ENCODE data around the gene FSIP1. TPM values are rescaled to one million over a fixed set of nuclear protein-coding genes. Genes with fewer than 3 reads are reported as not detected.

FSIP1 gene
- total and polyA plus RNA-seq, 8 donors, result 0.38 to 2.7 (median 0.83) TPM

DNA sequence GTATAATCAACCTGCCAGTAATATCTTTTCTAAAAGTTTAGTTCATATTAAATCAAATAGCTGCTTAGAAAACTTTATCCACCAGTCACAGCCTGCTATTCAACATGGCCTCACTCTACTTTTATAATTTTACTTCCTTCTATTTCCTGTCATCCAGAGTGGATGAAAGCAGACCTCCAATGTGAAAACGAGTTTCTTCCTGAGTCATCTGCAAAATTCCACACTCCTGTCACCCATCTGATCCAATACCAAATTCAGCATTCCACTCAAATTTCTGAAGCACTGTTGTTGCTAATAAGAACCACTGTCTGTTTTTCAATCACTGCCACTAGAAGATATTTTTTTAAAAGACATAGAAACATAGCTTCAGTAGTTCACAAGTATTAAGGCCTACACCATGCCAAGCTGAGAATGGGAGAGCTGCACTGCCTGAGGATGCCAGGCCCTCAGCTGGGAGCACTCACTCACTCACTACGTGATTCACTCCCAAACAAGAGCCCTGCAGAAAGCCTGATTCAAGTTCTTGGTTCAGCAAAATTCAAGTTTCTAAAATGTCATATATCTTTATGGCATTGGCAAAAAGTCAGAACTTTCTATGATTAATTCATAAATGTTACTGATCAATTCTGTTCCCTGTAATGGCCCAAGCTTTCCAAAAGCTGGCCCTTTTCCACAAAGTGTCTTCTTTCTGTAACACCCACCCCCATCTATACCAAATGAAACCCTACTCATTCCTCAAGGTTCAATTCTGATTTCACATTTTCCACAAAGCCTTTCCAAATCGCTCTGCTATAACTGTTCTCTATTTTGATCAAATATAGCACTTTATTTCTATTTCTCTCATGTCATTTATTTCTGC, 82.9 kb downstream of the FSIP1 start:
- H3K4me1 ChIP-seq, result no peaks in the 10 kb centered on the region
- H3K36me3 ChIP-seq, result no peaks in the 10 kb centered on the region
- H3K27me3 ChIP-seq, result no peaks in the 10 kb centered on the region
- no peaks in the 10 kb centered on the region for H3K9me3 ChIP-seq
- TF ChIP-seq, protein P1, sequence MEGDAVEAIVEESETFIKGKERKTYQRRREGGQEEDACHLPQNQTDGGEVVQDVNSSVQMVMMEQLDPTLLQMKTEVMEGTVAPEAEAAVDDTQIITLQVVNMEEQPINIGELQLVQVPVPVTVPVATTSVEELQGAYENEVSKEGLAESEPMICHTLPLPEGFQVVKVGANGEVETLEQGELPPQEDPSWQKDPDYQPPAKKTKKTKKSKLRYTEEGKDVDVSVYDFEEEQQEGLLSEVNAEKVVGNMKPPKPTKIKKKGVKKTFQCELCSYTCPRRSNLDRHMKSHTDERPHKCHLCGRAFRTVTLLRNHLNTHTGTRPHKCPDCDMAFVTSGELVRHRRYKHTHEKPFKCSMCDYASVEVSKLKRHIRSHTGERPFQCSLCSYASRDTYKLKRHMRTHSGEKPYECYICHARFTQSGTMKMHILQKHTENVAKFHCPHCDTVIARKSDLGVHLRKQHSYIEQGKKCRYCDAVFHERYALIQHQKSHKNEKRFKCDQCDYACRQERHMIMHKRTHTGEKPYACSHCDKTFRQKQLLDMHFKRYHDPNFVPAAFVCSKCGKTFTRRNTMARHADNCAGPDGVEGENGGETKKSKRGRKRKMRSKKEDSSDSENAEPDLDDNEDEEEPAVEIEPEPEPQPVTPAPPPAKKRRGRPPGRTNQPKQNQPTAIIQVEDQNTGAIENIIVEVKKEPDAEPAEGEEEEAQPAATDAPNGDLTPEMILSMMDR (IDR thresholded peaks at IDR 0.05), result no peak
- ATAC-seq (peak; percentile 32), DNase-seq (no peak)
- no peak overlapping the region for H3K4me3 ChIP-seq
- no peak overlapping the region for H3K27ac ChIP-seq
- intact Hi-C loops (cut with DNase I), result no loop called here

DNA sequence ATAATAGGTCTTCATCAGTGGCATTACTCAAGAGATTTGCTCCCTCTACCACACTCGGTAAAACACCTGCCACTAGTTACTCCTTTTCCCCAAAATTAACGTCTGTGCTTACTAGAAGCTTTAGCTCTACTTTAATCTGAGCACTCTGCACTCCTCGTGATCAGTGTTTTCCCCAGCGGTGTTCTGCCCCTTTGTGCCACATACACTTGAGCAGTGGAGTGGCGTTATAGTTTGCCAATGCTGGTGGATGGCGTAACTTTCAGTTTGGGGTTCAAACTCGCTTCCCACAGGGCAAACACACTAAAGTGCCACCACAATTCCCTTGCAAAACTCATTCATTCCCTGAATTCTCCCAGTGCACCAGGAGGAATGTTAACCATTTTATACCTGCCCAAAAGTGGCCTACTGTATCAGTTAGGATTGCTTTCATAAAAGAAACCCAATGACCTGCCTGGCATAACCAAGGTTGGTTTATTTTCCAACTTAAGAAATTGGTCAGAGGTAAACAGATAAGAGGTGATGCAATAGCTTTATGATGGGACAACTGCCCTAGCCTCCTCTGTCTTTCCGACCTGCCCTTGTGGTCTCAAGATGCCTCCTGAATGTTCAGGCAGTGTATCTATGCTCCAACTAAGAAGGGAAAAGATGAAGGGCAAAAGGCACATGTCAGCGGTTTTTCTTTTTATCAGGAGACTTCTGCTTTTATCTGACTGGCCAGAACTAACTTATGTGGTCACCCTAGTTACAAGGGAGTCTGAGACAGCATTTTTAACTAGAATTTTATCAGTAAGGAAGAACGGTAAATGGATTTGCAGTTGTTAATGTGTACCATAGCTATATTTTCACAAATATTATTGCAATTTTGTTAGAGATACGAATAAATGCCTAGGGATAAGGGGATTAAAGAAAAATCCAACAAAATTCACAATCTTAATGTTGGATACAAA, 83.9 kb downstream of the FSIP1 start:
- Histone ChIP-seq H3K27ac (no peak overlapping the region), H3K27me3 (no peaks in the 10 kb centered on the region), H3K4me1 (no peaks in the 10 kb centered on the region), H3K36me3 (no peaks in the 10 kb centered on the region), H3K9me3 (no peaks in the 10 kb centered on the region), H3K4me3 (no peak overlapping the region)
- intact Hi-C loops (cut with DNase I), result no loop called here
- DNase-seq, result peak in 1 of 4 donors; percentile 45
- TF ChIP-seq, protein P1 (IDR thresholded peaks at IDR 0.05), result no peak
- ATAC-seq, result peak; percentile 90

DNA sequence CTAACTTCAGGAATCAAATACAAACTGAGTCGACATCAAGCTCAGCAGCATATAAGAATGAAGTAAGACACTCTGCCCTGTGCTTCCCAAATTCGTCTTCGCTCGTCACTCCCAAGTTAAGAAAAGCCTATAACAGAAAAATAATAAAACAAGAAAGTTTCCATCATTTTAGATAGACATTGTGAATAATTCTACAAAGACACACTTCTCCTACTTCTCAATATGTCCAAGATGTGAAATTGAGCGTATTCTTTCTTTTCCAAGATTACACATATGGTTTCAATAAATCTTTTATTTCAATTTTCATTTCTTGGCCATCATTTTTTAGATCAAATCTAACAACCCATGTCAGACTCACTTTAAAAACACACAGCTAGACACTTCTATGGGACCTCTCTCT, 85.1 kb downstream of the FSIP1 start:
- TF ChIP-seq, protein P1 (IDR thresholded peaks at IDR 0.05), result no peak
- no peak overlapping the region for H3K27ac ChIP-seq
- intact Hi-C loops (cut with DNase I), result no loop called here
- no peaks in the 10 kb centered on the region for H3K27me3 ChIP-seq
- DNase-seq (no peak), ATAC-seq (no peak)
- H3K9me3 ChIP-seq, result no peaks in the 10 kb centered on the region
- no peaks in the 10 kb centered on the region for H3K36me3 ChIP-seq
- no peak overlapping the region for H3K4me3 ChIP-seq
- H3K4me1 ChIP-seq, result no peaks in the 10 kb centered on the region

DNA sequence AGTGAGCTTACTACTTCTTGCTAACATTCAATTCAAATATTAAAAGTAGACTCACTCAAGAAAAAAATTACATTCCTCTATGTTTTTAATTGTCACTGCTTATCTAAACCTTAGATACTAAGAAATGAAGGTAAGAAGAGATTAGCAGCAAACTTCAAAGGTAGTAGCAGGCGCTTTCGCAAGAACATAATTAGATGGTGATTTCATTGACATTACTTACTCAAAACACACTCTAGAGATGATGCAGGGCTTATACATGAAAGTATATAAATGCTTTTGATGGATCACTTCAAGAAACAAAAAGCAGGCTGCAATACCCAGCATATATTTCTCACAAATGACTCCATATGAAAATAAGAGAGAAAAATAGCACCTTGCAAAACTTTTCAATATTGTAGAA, 86.8 kb downstream of the FSIP1 start:
- Histone ChIP-seq H3K27ac (no peak overlapping the region), H3K27me3 (no peaks in the 10 kb centered on the region), H3K36me3 (no peaks in the 10 kb centered on the region), H3K4me1 (no peaks in the 10 kb centered on the region), H3K9me3 (no peaks in the 10 kb centered on the region), H3K4me3 (no peak overlapping the region)
- TF ChIP-seq, protein P1 (IDR thresholded peaks at IDR 0.05), result no peak
- intact Hi-C loops (cut with DNase I), result no loop called here
- no peak for DNase-seq
- ATAC-seq, result no peak

Measured in left lung (tissue), 10 donors.